B cell (primary cell): ENCODE data around the gene CD99L2. TPM values are rescaled to one million over a fixed set of nuclear protein-coding genes. Genes with fewer than 3 reads are reported as not detected.

Experiments
- ATAC-seq: fragments of 200-7000 bp; cut with Tn5 transposase; one replicate; pipeline ENCODE4 v1.10.0; 2021; ENCODE audit warnings: low read depth, mild to moderate bottlenecking, moderate number of reproducible peaks, moderate library complexity
- CTCF ChIA-PET: fragments of 350-600 bp; sonication (Branson Sonifier 250); formaldehyde crosslinking; loops from one replicate; lab custom pipeline; 2021; ENCODE audit warnings: antibody characterized with exemption, inconsistent platforms; lab: Charles Lee
- POLR2A ChIA-PET: fragments of 350-600 bp; sonication (Branson Sonifier 250); formaldehyde crosslinking; loops from one replicate; lab custom pipeline; 2021; ENCODE audit warnings: antibody characterized with exemption; lab: Charles Lee
- DNase-seq: peaks from one replicate; pipeline ENCODE4 v3.0.0; 2013
- H2AFZ ChIP-seq: 2 replicates; pipeline ENCODE4 v1.6.1; 2012; ENCODE audit warnings: mild to moderate bottlenecking, low read depth, low read length; ENCODE audit not compliant: insufficient read depth, poor library complexity, severe bottlenecking
- H3K27ac ChIP-seq, 2 donors: 1 replicate in 1 of 2; 2 replicates in 1 of 2; pipeline ENCODE4 v1.5.1; 2012 to 2013; ENCODE audit warnings: low read length in 2 of 2, mild to moderate bottlenecking in 2 of 2, moderate library complexity in 1 of 2
- H3K27me3 ChIP-seq, 4 experiments: fragments of 200-600 bp in 1 of 4; sonication (generic) in 1 of 4; replicated peaks in 1 of 4; 1 replicate in 2 of 4; 2 replicates in 2 of 4; pipeline versions ENCODE4 v1.6.1 to v1.7.0; 2013 to 2016; ENCODE audit warnings: low read length in 3 of 4, mild to moderate bottlenecking in 2 of 4, mixed read lengths in 1 of 4, moderate library complexity in 1 of 4; ENCODE audit not compliant: insufficient read depth in 4 of 4, control insufficient read depth in 3 of 4; ENCODE audit errors: control extremely low read depth in 1 of 4
- H3K36me3 ChIP-seq, 2 experiments: replicated peaks in 1 of 2; 1 replicate in 1 of 2; 2 replicates in 1 of 2; pipeline versions ENCODE4 v1.6.1 to v1.7.1; 2013; ENCODE audit warnings: low read length in 1 of 2; ENCODE audit not compliant: insufficient read depth in 2 of 2, control insufficient read depth in 1 of 2; ENCODE audit errors: control extremely low read depth in 1 of 2, extremely low read depth in 1 of 2
- H3K4me1 ChIP-seq, 2 donors: fragments of 200-600 bp in 1 of 2; sonication (generic) in 1 of 2; 1 replicate in 1 of 2; 2 replicates in 1 of 2; pipeline versions ENCODE4 v1.5.1 to v1.6.1; 2013 to 2017; ENCODE audit warnings: low read length in 2 of 2; ENCODE audit not compliant: control insufficient read depth in 2 of 2, insufficient read depth in 2 of 2
- H3K4me2 ChIP-seq: replicated peaks from 2 replicates; pipeline ENCODE3; 2012; ENCODE audit warnings: mild to moderate bottlenecking, low read depth, low read length; ENCODE audit not compliant: poor library complexity, severe bottlenecking
- H3K4me3 ChIP-seq, 5 experiments: fragments of 200-600 bp in 1 of 5; sonication (generic) in 1 of 5; 1 replicate in 3 of 5; 2 replicates in 2 of 5; pipeline versions ENCODE4 v1.5.1 to v1.7.0; 2011 to 2016; ENCODE audit warnings: low read length in 4 of 5, mild to moderate bottlenecking in 4 of 5, low read depth in 2 of 5, control low read depth in 1 of 5, moderate library complexity in 1 of 5; ENCODE audit not compliant: insufficient read depth in 1 of 5; ENCODE audit errors: control extremely low read depth in 1 of 5, extremely low read depth in 1 of 5
- H3K79me2 ChIP-seq: fragments of 200-600 bp; sonication (generic); one replicate; pipeline ENCODE4 v1.6.0; 2016; ENCODE audit warnings: low read length; ENCODE audit not compliant: control insufficient read depth, insufficient read depth
- H3K9ac ChIP-seq: fragments of 200-600 bp; sonication (generic); 2 replicates; pipeline ENCODE4 v1.6.1; 2017; ENCODE audit warnings: mild to moderate bottlenecking, low read length, moderate library complexity
- H3K9me3 ChIP-seq, 3 donors: one replicate each; pipeline versions ENCODE4 v1.6.1 to v1.7.1; 2013; ENCODE audit warnings: low read length in 2 of 3; ENCODE audit not compliant: control insufficient read depth in 2 of 3, insufficient read depth in 1 of 3; ENCODE audit errors: control extremely low read depth in 1 of 3
- H4K20me1 ChIP-seq: 2 replicates; pipeline ENCODE4 v1.6.0; 2012; ENCODE audit warnings: mild to moderate bottlenecking, low read length; ENCODE audit not compliant: insufficient read depth, control insufficient read depth, poor library complexity, severe bottlenecking
- H3K27ac Mint-ChIP-seq: one replicate; pipeline ENCODE4 v1.8.0; 2021; ENCODE audit warnings: mixed read lengths
- H3K27me3 Mint-ChIP-seq: one replicate; pipeline ENCODE4 v1.8.0; 2021; ENCODE audit warnings: mixed read lengths
- H3K4me1 Mint-ChIP-seq: one replicate; pipeline ENCODE4 v1.8.0; 2021; ENCODE audit warnings: mixed read lengths
- H3K4me3 Mint-ChIP-seq: one replicate; pipeline ENCODE4 v1.8.0; 2021; ENCODE audit warnings: mixed read lengths
- H3K9me3 Mint-ChIP-seq: one replicate; pipeline ENCODE4 v1.8.0; 2022; ENCODE audit warnings: mixed read lengths; ENCODE audit not compliant: insufficient read depth
- EZH2 ChIP-seq: IDR thresholded peaks from 2 replicates; pipeline ENCODE4 v1.6.1; 2012; ENCODE audit warnings: borderline replicate concordance, low read depth, mild to moderate bottlenecking, moderate library complexity, low read length; ENCODE audit not compliant: insufficient read depth, poor library complexity, severe bottlenecking
- WGBS: methylation state at CpG from one replicate; pipeline ENCODE4 v1.1.5; 2013; ENCODE audit warnings: missing lambda C conversion rate; ENCODE audit not compliant: insufficient coverage; 5-methylcytosine and 5-hydroxymethylcytosine counted together
- intact Hi-C: fragments of 100-400 bp; cut with micrococcal nuclease; formaldehyde crosslinking; loops from one replicate; pipeline ENCODE4 v1.10.0; 2022
- polyA plus RNA-seq: library from polyadenylated mRNA; depleted of rRNA; stranded (reverse); fragments of >200 nt; gene quantifications from 2 replicates; pipeline ENCODE4 v1.2.3, GENCODE V29; 2012
- total RNA-seq, 2 donors: library from RNA; stranded (reverse); fragments of 120-200 nt in 1 of 2; gene quantifications; 1 replicate in 1 of 2; 2 replicates in 1 of 2; pipeline versions ENCODE4 v1.2.3 to v1.2.4, GENCODE V29; 2013 to 2022
- TF ChIP-seq, protein P1 (sequence below): fragments of 200-600 bp; IDR thresholded peaks from one replicate; pipeline ENCODE4 v1.8.0; 2022; ENCODE audit warnings: antibody characterized with exemption, mild to moderate bottlenecking

CD99L2 gene
- total and polyA plus RNA-seq, 2 donors (not counting 1 experiment from before 2014, with no cell fraction given): 8.7 to 17.8 TPM

DNA sequence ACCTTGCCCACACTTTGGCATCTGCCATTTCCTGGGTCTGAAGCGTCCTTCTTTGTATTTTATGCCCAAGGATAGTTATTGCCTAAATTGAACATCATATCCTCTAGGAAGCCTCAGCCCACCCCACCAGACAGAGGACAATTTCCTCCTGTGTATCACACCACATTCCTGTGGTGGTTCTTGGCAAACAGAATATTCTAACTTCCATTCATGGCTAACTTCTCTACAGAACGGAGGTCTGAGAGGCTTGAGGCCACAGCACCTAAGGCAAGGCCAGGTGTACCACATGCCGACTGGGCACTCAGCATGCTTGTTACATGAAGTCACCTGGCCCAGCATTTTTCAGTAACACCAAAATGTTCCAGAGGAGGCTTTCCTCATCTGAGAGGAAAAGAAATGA, 42.4 kb downstream of the CD99L2 start:
- CTCF ChIA-PET: no interaction called here

DNA sequence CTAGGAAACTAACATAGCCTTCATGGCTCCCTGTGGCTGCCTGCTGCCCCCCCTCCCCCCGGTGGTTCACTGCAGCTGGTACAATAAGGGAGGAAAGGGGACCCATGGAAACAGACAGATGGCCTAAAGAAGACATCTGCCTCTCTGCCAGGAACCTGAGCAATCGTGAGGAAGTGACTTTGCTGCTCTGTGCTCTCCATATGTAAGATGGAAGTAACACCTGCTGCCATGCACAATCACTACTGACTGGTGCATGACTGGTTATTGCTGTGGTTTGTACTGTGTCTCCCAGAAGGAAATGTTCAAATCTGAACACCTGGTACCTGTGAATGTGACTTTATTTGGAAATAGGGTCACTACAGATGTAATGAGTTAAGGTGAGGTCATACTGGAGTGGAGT, 43.6 kb downstream of the CD99L2 start:
- H4K20me1 ChIP-seq: no peaks in the 10 kb centered on the region
- DNase-seq: no peak
- H3K4me2 ChIP-seq: no peak overlapping the region
- H2AFZ ChIP-seq: no peak overlapping the region
- no peak overlapping the region for H3K27ac ChIP-seq
- H3K9ac ChIP-seq: no peak overlapping the region
- ChIA-PET POLR2A (no interaction called here), CTCF (no interaction called here)
- no peaks in the 10 kb centered on the region for H3K79me2 ChIP-seq
- intact Hi-C loops: no loop called here
- ATAC-seq: no peak
- H3K4me3 ChIP-seq: no peak overlapping the region
- Mint-ChIP-seq H3K9me3 (peaks cover 6% of the 10 kb centered on the region), H3K27me3 (no peaks in the 10 kb centered on the region), H3K4me1 (peaks cover 2% of the 10 kb centered on the region), H3K27ac (no peak overlapping the region), H3K4me3 (no peak overlapping the region)
- no CpG with 5 or more reads among the region's 2 CpGs for WGBS
- peaks cover 0 to 12% (median 9%) of the 10 kb centered on the region in 3 donors for H3K9me3 ChIP-seq
- no peak for TF ChIP-seq EZH2
- TF ChIP-seq, protein P1, sequence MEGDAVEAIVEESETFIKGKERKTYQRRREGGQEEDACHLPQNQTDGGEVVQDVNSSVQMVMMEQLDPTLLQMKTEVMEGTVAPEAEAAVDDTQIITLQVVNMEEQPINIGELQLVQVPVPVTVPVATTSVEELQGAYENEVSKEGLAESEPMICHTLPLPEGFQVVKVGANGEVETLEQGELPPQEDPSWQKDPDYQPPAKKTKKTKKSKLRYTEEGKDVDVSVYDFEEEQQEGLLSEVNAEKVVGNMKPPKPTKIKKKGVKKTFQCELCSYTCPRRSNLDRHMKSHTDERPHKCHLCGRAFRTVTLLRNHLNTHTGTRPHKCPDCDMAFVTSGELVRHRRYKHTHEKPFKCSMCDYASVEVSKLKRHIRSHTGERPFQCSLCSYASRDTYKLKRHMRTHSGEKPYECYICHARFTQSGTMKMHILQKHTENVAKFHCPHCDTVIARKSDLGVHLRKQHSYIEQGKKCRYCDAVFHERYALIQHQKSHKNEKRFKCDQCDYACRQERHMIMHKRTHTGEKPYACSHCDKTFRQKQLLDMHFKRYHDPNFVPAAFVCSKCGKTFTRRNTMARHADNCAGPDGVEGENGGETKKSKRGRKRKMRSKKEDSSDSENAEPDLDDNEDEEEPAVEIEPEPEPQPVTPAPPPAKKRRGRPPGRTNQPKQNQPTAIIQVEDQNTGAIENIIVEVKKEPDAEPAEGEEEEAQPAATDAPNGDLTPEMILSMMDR: no peak
- no peaks in the 10 kb centered on the region for H3K27me3 ChIP-seq
- no peaks in the 10 kb centered on the region for H3K36me3 ChIP-seq
- no peaks in the 10 kb centered on the region for H3K4me1 ChIP-seq

More for the DNA sequence above, 42.4 kb downstream of the CD99L2 start:
- Histone ChIP-seq H3K4me3 (no peak overlapping the region), H4K20me1 (no peaks in the 10 kb centered on the region), H3K36me3 (no peaks in the 10 kb centered on the region), H3K4me2 (no peak overlapping the region), H3K79me2 (no peaks in the 10 kb centered on the region), H3K27me3 (no peaks in the 10 kb centered on the region), H3K9ac (no peak overlapping the region), H3K4me1 (no peaks in the 10 kb centered on the region), H3K9me3 (peaks cover 0 to 12% (median 9%) of the 10 kb centered on the region in 3 donors), H2AFZ (no peak overlapping the region), H3K27ac (no peak overlapping the region)
- TF ChIP-seq, protein P1: no peak
- no peak for TF ChIP-seq EZH2
- Mint-ChIP-seq H3K27ac (no peak overlapping the region), H3K4me1 (no peaks in the 10 kb centered on the region), H3K27me3 (no peaks in the 10 kb centered on the region), H3K4me3 (no peak overlapping the region), H3K9me3 (peaks cover 6% of the 10 kb centered on the region)
- intact Hi-C loops: no loop called here
- WGBS: 100% methylated on average over 1 of the region's 3 CpGs
- POLR2A ChIA-PET: no interaction called here
- no peak for ATAC-seq
- no peak for DNase-seq
